G401 (cell line): ENCODE data around the gene MALSU1. TPM values are rescaled to one million over a fixed set of nuclear protein-coding genes. Genes with fewer than 3 reads are reported as not detected.

Experiments
- DNase-seq: peaks from one replicate; pipeline ENCODE4 v3.0.0-alpha.2; 2015; ENCODE audit warnings: low spot score
- in situ Hi-C: cut with HindIII; loops from 2 replicates; pipeline ENCODE4 v1.10.0; 2016; ENCODE audit warnings: low sequenced_read_pairs, mixed read lengths
- total RNA-seq: library from RNA; depleted of rRNA; stranded (reverse); fragments of >200 nt; shearing (Covaris generic); gene quantifications from 2 replicates; pipeline ENCODE4 v1.2.3, GENCODE V29; 2014; rRNA removed

MALSU1 gene
- total RNA-seq: 62.6 and 73.2 TPM in 2 replicates

- in situ Hi-C loops: no loop called here
- peak; percentile 99 for DNase-seq
Observed at GRCh38 chr7:23298885-23299769, at the start of gene MALSU1. TSS of gene MALSU1 (plus strand) at chr7:23299339. CDS start at chr7:23299353, 14 bp downstream.

- in situ Hi-C loops: no loop called here
- DNase-seq: no peak
Observed at GRCh38 chr7:23249486-23249885, 49.7 kb upstream of the MALSU1 start.

GRCh38 chr7:23254051-23254681, 45.0 kb upstream of the MALSU1 start:
- no peak for DNase-seq
- in situ Hi-C loops: no loop called here

- DNase-seq: no peak
- in situ Hi-C loops: no loop called here
Observed at GRCh38 chr7:23256731-23257130, 42.4 kb upstream of the MALSU1 start.

- no peak for DNase-seq
- in situ Hi-C loops: no loop called here
Observed at GRCh38 chr7:23260371-23260770, 38.8 kb upstream of the MALSU1 start.

GRCh38 chr7:23261843-23262452, 37.2 kb upstream of the MALSU1 start:
- in situ Hi-C loops: no loop called here
- peak; percentile 30 for DNase-seq

- no peak for DNase-seq
- in situ Hi-C loops: no loop called here
Observed at GRCh38 chr7:23264916-23265458, 34.2 kb upstream of the MALSU1 start.

- DNase-seq: no peak
- in situ Hi-C loops: no loop called here
Observed at GRCh38 chr7:23266918-23267317, 32.2 kb upstream of the MALSU1 start.

GRCh38 chr7:23267357-23267756, 31.8 kb upstream of the MALSU1 start:
- in situ Hi-C loops: no loop called here
- DNase-seq: no peak

GRCh38 chr7:23268167-23268566, 31.0 kb upstream of the MALSU1 start:
- no peak for DNase-seq
- in situ Hi-C loops: no loop called here

- in situ Hi-C loops: no loop called here
- no peak for DNase-seq
Observed at GRCh38 chr7:23268746-23269145, 30.4 kb upstream of the MALSU1 start.

- in situ Hi-C loops: loop anchor here (5.0 kb wide), 1 partner anchor 80 kb away; no protein-coding TSS in a partner anchor
- DNase-seq: no peak
Observed at GRCh38 chr7:23272275-23272674, 26.9 kb upstream of the MALSU1 start.

- DNase-seq: peak; percentile 47
- in situ Hi-C loops: loop anchor here (5.0 kb wide), 1 partner anchor 79 kb away; no protein-coding TSS in a partner anchor
Observed at GRCh38 chr7:23273141-23273599, 26.0 kb upstream of the MALSU1 start.

- in situ Hi-C loops: no loop called here
- no peak for DNase-seq
Observed at GRCh38 chr7:23275912-23276311, 23.2 kb upstream of the MALSU1 start.

GRCh38 chr7:23276376-23276775, 22.8 kb upstream of the MALSU1 start:
- DNase-seq: no peak
- in situ Hi-C loops: no loop called here

- no peak for DNase-seq
- in situ Hi-C loops: no loop called here
Observed at GRCh38 chr7:23276947-23277346, 22.2 kb upstream of the MALSU1 start.

GRCh38 chr7:23277359-23277989, 21.7 kb upstream of the MALSU1 start:
- DNase-seq: peak; percentile 53
- in situ Hi-C loops: no loop called here

GRCh38 chr7:23279819-23280525, 19.2 kb upstream of the MALSU1 start:
- in situ Hi-C loops: no loop called here
- no peak for DNase-seq

- in situ Hi-C loops: no loop called here
- DNase-seq: no peak
Observed at GRCh38 chr7:23283086-23283485, 16.1 kb upstream of the MALSU1 start.
